HepG2 (cell line): Measurements from ENCODE around the gene CNTN5. TPM values are rescaled to one million over a fixed set of nuclear protein-coding genes. Genes with fewer than 3 reads are reported as not detected.

Experiments
- ATAC-seq: fragments of 200-7000 bp; cut with Tn5 transposase; 3 replicates; pipeline ENCODE4 v1.9.1; 2020; ENCODE audit warnings: mild to moderate bottlenecking, moderate library complexity
- BruUV-seq: library from RNA; stranded (reverse); fragments of 400-500 nt; replicated peaks from 2 replicates; lab custom pipeline; 2021; lab: Mats Ljungman, UMichigan
- CTCF ChIA-PET: fragments of 300-600 bp; formaldehyde crosslinking; extraction: SDS; loops from one replicate; lab custom pipeline; 2021; ENCODE audit warnings: low total read pairs, inconsistent platforms, low intra/inter-chr PET ratio; lab: Yijun Ruan, JAX
- POLR2A ChIA-PET: fragments of 350-600 bp; sonication (Branson Sonifier 250); formaldehyde crosslinking; loops from one replicate; lab custom pipeline; 2020; ENCODE audit warnings: antibody characterized with exemption, inconsistent platforms; lab: Yijun Ruan, JAX
- DNase-seq: peaks from one replicate; pipeline ENCODE4 v3.0.0-alpha.2; 2015; ENCODE audit warnings: low spot score
- FAIRE-seq: peaks from 3 replicates; lab custom pipeline; 2011; peaks lifted over from hg19 to GRCh38; lab: Jason Lieb, UNC
- H2AFZ ChIP-seq: one replicate; pipeline ENCODE4 v1.6.1; 2011; ENCODE audit warnings: low read length, inconsistent platforms
- H3K27ac ChIP-seq: fragments of 300-600 bp; 3 replicates; pipeline ENCODE4 v1.8.0; 2011; ENCODE audit warnings: mixed run types, mild to moderate bottlenecking, mixed read lengths, low read length, inconsistent platforms; ENCODE audit not compliant: insufficient read depth; ENCODE audit errors: extremely low read length
- H3K27me3 ChIP-seq, 2 experiments: fragments of 200-600 bp in 1 of 2; 2 replicates in 1 of 2; 3 replicates in 1 of 2; pipeline versions ENCODE4 v1.6.0 to v1.8.0; 2011; ENCODE audit warnings: low read length in 2 of 2, mild to moderate bottlenecking in 2 of 2, moderate library complexity in 2 of 2, inconsistent platforms in 1 of 2; ENCODE audit not compliant: insufficient read depth in 2 of 2, control insufficient read depth in 1 of 2
- H3K36me3 ChIP-seq, 2 experiments: fragments of 200-600 bp in 1 of 2; replicated peaks in 1 of 2; 2 replicates in 1 of 2; 3 replicates in 1 of 2; pipeline versions ENCODE4 v1.5.1 to v1.8.0; 2011; ENCODE audit warnings: low read length in 2 of 2, inconsistent platforms in 1 of 2; ENCODE audit not compliant: insufficient read depth in 2 of 2, control insufficient read depth in 1 of 2
- H3K4me1 ChIP-seq: 2 replicates; pipeline ENCODE4 v1.5.1; 2012; ENCODE audit warnings: low read length, inconsistent platforms; ENCODE audit not compliant: insufficient read depth
- H3K4me2 ChIP-seq: 2 replicates; pipeline ENCODE4 v1.6.0; 2011; ENCODE audit warnings: low read depth, low read length, inconsistent platforms
- H3K4me3 ChIP-seq, 3 experiments: fragments of 200-600 bp in 1 of 3; sonication (generic), shearing (Covaris generic) in 1 of 3; replicated peaks in 1 of 3; 2 replicates each; pipeline ENCODE4 v1.5.1; 2011 to 2016; ENCODE audit warnings: low read length in 3 of 3, inconsistent platforms in 2 of 3, low read depth in 2 of 3, mild to moderate bottlenecking in 2 of 3, control low read depth in 1 of 3, mixed read lengths in 1 of 3; ENCODE audit not compliant: insufficient read depth in 1 of 3
- H3K79me2 ChIP-seq: one replicate; pipeline ENCODE4 v1.6.1; 2011; ENCODE audit warnings: low read length, inconsistent platforms; ENCODE audit not compliant: insufficient read depth
- H3K9ac ChIP-seq: 2 replicates; pipeline ENCODE4 v1.6.0; 2011; ENCODE audit warnings: mild to moderate bottlenecking, low read depth, low read length, inconsistent platforms; ENCODE audit not compliant: insufficient read depth
- H3K9me3 ChIP-seq: 2 replicates; pipeline ENCODE4 v1.5.1; 2012; ENCODE audit warnings: mild to moderate bottlenecking, low read length
- H4K20me1 ChIP-seq: 2 replicates; pipeline ENCODE4 v1.6.0; 2011; ENCODE audit warnings: inconsistent platforms, mild to moderate bottlenecking, low read length, moderate library complexity; ENCODE audit not compliant: insufficient read depth
- ARID4A ChIP-seq: sonication (generic); formaldehyde crosslinking; IDR thresholded peaks from 2 replicates; pipeline ENCODE4 v1.5.0; 2020; ENCODE audit warnings: mild to moderate bottlenecking, missing genetic modification reagents, borderline replicate concordance
- CENPBD1 ChIP-seq: sonication (generic); formaldehyde crosslinking; IDR thresholded peaks from 2 replicates; pipeline ENCODE4 v1.8.0; 2022; ENCODE audit warnings: missing genetic modification reagents, low read depth, mild to moderate bottlenecking, borderline replicate concordance
- MNT ChIP-seq: fragments of 450-650 bp; IDR thresholded peaks from 2 replicates; pipeline ENCODE4 v1.6.1; 2016
- MXD3 ChIP-seq: IDR thresholded peaks from 2 replicates; pipeline ENCODE4 v1.6.1; 2016; ENCODE audit warnings: mild to moderate bottlenecking, missing biosample characterization, missing genetic modification reagents
- PRDM15 ChIP-seq: sonication (generic); formaldehyde crosslinking; IDR thresholded peaks from 2 replicates; pipeline ENCODE4 v1.4.0; 2020; ENCODE audit warnings: missing genetic modification reagents
- ZNF260 ChIP-seq: sonication (generic); formaldehyde crosslinking; IDR thresholded peaks from 2 replicates; pipeline ENCODE4 v1.4.0; 2020; ENCODE audit warnings: missing genetic modification reagents, low read depth, mild to moderate bottlenecking, borderline replicate concordance
- WGBS: methylation state at CpG from one replicate; pipeline ENCODE4 v1.1.6; 2017; ENCODE audit warnings: low lambda C conversion rate; 5-methylcytosine and 5-hydroxymethylcytosine counted together
- in situ Hi-C: cut with HindIII; loops from 2 replicates; pipeline ENCODE4 v1.10.0; 2017; ENCODE audit warnings: low pct_unique_long_range_greater_than_20kb; ENCODE audit not compliant: extremely low pct_ligation_motif_present
- intact Hi-C: fragments of 100-400 bp; cut with micrococcal nuclease; formaldehyde crosslinking; loops from one replicate; pipeline ENCODE4 v1.10.0; 2022; ENCODE audit not compliant: unreplicated experiment
- polyA plus RNA-seq, 8 experiments: library from polyadenylated mRNA; depleted of rRNA in 3 of 8; stranded (reverse) in 7 of 8; unstranded in 1 of 8; fragments of >200 nt; fragmentation: Illumina TruSeq in 4 of 8; extraction: Trizol in 4 of 8; gene quantifications; 2 replicates each; pipeline versions ENCODE4 v1.2.1 to v1.2.3, GENCODE V29; 2011 to 2016; ENCODE audit warnings: low read depth in 4 of 8, missing spikeins in 1 of 8, mixed read lengths in 1 of 8; ENCODE audit not compliant: insufficient read depth in 1 of 8
- total RNA-seq, 5 experiments: library from RNA; depleted of rRNA; stranded (reverse); fragments of >200 nt; fragmentation: Illumina TruSeq; extraction: Trizol; gene quantifications; 2 replicates each; pipeline ENCODE4 v1.2.3, GENCODE V29; 2016; ENCODE audit warnings: low read depth in 1 of 5

The CNTN5 gene
- total and polyA plus RNA-seq, 2 of the 13 experiments (the other 11 are each of a cell fraction or from before 2014, with no cell fraction given) = not detected

- ChIA-PET POLR2A (no interaction called here), CTCF (no interaction called here)
- Histone ChIP-seq H3K4me1 (no peaks in the 10 kb centered on the region), H3K9me3 (no peaks in the 10 kb centered on the region), H3K36me3 (no peaks in the 10 kb centered on the region), H3K4me3 (no peak overlapping the region), H3K27ac (no peak overlapping the region), H3K4me2 (no peak overlapping the region), H2AFZ (no peak overlapping the region), H4K20me1 (no peaks in the 10 kb centered on the region), H3K27me3 (no peaks in the 10 kb centered on the region), H3K79me2 (no peaks in the 10 kb centered on the region), H3K9ac (no peak overlapping the region)
- no peak for FAIRE-seq
- intact Hi-C loops (loop anchor here (5.0 kb wide), 1 partner anchor 74 kb away; no protein-coding TSS in a partner anchor), in situ Hi-C loops (no loop called here)
- ATAC-seq = no peak
- TF ChIP-seq ARID4A (CRISPR knock-in tag) = no peak
- WGBS = 18% methylated on average over 4 of the region's 4 CpGs
- no TSS peak for BruUV-seq
- DNase-seq = no peak
These were observed 363.0 kb downstream of the CNTN5 start for GRCh38 chr11:99383648-99384245.

- Histone ChIP-seq H3K79me2 (no peaks in the 10 kb centered on the region), H3K4me2 (no peak overlapping the region), H3K4me1 (no peaks in the 10 kb centered on the region), H2AFZ (no peak overlapping the region), H3K27ac (no peak overlapping the region), H4K20me1 (no peaks in the 10 kb centered on the region), H3K9me3 (no peaks in the 10 kb centered on the region), H3K4me3 (no peak overlapping the region), H3K27me3 (no peaks in the 10 kb centered on the region), H3K36me3 (no peaks in the 10 kb centered on the region), H3K9ac (no peak overlapping the region)
- ATAC-seq (no peak), DNase-seq (no peak), FAIRE-seq (no peak)
- 4% methylated on average over 4 of the region's 4 CpGs for WGBS
- ChIA-PET CTCF (no interaction called here), POLR2A (no interaction called here)
- BruUV-seq = no TSS peak
- intact Hi-C loops = no loop called here
- in situ Hi-C loops = no loop called here
- TF ChIP-seq MNT = no peak
- no peak for TF ChIP-seq PRDM15 (CRISPR knock-in tag)
- TF ChIP-seq CENPBD1 (CRISPR knock-in tag) = no peak
- no peak for TF ChIP-seq MXD3 (CRISPR knock-in tag)
- TF ChIP-seq ZNF260 = no peak
These were observed 370.5 kb downstream of the CNTN5 start for GRCh38 chr11:99391245-99391644.
